ENCODE data around the gene DPP6.

DPP6 gene

DNA sequence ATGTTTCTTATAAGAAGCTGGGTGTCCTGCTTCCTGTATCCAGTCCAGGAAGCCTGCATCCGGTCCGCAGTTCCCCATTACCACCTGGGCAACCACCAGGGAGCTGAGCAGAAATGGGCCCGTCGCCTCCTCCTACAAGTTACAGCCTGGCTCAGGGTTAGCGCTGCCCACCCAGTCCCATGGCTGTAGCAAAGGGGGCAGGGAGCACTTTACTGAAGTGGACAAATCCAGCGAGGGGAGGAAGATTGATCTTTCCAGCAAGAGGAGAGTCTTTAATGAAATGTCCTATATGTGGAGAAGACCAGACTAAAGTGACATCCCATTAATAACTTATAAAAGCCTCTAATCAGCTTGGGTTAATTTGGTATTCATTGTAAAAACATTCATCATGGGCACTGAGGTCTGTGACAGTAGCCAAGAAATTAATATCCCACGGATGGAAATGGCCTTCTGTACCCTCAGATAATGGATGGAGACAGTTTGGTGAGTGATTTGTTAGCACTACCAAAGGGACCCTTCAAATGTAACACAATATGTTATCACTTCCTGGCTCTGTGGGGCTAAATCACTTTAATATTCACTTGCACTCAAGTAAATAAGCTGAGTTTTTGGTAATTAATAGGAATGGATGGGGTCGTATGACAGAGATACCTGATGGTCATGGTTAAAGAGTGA, 627.3 kb downstream of the DPP6 start:
- no peak for DNase-seq

GRCh38 chr7:154680894-154681659, 628.9 kb downstream of the DPP6 start:
- DNase-seq = no peak

GRCh38 chr7:154682003-154682402, 629.8 kb downstream of the DPP6 start:
- no peak for DNase-seq

DNA sequence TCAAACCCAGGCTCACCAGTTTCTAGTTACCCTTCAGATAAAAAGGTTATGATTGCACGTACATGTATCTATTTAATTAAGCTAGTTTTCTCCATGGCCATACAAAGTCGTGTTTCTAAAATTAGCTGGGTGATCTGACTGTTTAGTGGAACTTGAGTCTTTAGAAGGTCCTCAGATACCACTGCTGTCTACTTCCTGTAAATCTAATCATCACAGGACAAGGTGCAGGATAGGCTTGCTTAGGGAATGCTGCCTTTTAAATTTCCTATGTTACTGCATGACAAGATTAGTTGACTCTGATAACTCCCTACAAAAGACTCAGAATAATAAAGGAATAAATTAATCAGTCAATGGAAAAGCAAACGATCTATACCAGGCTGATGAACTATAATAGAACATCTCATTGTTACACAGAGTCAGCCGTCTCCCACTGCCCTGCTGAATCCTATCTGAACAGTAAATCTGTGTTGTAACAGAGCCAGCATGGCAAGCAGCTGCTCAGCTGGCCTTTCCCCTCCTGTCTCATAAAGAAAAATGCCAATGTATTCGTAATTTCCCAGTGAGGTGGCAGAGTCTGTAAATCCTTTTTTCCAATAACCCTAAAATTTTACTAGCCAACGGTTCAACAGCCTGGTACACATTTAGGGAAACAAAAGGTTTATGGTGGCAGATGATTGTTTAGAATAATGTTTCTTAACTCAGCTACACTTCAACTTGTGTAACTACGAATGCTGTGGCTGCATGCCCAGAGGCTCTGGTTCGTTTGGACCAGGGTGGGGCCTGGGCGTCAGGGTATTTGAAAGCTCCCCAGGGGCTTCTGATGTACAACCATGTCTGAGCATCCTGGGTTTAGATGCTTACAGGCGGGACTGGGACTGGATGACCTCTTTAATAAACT, 632.7 kb downstream of the DPP6 start:
- no peak for DNase-seq

- DNase-seq = no peak
Observed at GRCh38 chr7:154685564-154685901, 633.3 kb downstream of the DPP6 start.

- DNase-seq = no peak
Observed at GRCh38 chr7:154686305-154686704, 634.1 kb downstream of the DPP6 start.

GRCh38 chr7:154688952-154689351, 636.8 kb downstream of the DPP6 start:
- no peak for DNase-seq

DNA sequence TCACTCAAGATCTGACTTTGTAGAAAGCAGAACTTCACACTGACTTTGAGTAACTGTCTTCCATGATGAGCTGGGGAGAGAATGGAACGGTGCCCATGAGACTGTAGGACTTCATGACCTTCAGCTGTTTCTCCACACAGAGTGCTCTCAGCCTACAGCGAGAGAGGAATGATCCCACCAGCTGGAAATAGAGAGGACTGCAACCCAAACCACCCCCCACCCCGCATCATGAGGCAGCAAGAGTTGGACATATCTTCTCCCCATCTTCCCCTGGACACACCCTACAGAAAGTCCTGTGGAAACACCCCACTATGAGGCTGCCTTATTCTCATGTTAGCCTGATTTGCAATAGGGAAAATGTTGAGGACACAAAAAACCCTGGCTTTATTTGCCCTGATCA, 638.2 kb downstream of the DPP6 start:
- no peak for DNase-seq

DNA sequence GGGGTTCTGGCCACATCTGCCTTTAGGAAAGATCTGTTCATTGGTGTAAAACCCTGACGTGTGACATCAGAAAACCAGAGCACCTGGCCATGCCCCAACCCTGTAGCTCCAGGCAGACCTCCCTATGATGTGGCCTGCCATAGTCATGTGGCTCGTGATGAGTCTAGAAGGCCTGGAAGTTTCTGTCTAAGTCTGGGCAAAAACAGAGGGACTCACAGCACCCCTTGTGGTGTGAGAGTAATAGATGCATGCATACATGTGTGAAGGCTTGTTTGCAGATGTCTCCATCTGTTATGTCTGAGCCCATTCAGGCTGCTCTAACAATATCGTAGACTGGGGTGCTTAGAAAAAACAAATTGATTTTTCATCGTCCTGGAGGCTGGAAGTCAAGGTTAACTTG, 641.5 kb downstream of the DPP6 start:
- no peak for DNase-seq

DNA sequence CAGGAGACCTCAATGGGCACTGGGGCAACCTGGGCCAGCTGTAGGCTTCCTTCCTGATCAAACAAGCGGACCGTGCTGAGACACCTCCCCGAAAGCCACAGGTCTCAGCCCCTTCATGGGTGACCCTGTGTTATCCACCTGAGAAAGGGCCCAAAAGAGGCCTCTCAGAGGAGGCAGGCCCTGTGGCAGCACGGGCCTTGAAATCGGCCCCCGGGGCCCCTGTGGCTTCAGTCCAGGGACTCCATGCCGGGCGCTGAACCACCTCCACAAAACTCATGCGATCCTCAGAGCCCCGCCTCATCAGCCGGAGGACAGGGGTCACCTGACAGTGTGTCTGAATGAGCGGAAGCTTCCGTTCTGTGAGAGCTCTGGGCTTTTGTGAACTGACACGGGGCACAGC, 643.6 kb downstream of the DPP6 start:
- DNase-seq = no peak

GRCh38 chr7:154696556-154696955, 644.4 kb downstream of the DPP6 start:
- DNase-seq = no peak

GRCh38 chr7:154698726-154699291, 646.6 kb downstream of the DPP6 start:
- DNase-seq = no peak

- no peak for DNase-seq
Observed at GRCh38 chr7:154699417-154699816, 647.2 kb downstream of the DPP6 start.

DNA sequence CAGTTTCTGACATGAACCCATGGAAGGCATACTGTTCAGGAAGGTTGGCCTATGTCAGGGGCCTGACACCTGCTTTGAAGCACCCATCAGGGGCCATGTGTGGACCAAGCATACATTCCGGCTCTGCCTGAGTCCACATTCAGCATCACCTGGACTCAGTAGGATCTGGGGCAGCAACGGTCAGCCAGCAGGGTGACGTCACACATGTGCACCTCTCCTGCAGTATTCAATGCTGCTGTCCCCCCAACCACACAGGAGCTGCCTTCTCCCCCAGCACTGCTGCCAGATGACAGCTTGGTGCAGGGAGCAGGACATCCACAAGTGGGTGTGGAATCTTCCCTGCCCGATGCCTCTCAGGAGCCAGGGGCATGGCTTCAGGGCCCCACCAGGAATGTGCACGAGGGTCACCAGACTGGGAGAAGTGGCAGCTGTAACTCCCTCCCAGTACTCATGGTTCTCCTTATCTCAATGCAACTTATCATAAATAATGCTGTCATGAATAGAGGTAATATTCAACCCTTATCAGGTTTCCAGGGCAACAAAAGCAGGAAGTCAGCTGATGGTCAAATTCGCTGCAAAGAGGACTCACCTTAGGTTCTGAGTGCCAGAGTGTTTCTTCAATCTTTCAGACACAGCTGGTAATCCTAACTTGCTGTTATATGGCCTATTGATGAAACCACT, 657.8 kb downstream of the DPP6 start:
- DNase-seq = no peak

DNA sequence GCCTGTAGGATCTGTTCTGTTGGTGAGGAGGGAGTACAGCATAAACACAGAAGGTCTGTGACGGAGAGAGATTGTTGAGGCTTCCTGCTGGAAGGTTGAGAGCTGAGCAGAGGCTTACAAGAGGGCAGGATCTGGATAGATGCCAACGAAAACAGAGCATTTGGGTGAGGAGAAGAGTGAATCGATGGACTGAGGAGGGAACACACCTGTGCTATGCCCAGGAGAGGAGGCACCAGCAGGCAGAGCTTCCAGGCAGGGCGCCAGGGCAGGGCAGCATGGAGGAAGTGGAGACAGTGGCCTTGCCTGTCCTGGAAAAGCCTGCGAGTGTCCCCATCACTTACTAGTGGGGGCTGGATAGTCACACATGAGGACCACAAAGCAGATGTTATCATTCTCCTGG, 667.8 kb downstream of the DPP6 start:
- no peak for DNase-seq

GRCh38 chr7:154721086-154721485, 668.9 kb downstream of the DPP6 start:
- no peak for DNase-seq

GRCh38 chr7:154726368-154726767, 674.2 kb downstream of the DPP6 start:
- DNase-seq = no peak

DNA sequence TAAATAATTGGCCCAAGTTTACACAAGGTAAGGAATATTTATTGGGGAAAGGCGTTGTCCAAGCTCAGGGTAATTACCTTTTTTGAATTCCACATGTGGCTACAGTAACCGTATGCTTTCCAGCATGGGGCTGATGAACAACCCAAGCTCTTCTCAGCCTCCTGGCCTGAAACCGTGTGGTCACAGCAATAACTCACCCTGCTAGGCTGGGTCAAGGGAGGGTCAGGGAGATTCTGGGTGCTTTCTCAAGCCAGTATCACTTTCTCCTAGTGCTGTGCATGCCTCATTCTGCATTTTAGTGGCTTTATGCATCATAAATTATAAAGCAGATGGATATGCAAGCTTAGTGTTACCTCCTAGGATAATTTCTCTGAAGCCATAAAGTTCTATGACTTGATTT, 676.9 kb downstream of the DPP6 start:
- DNase-seq = no peak

DNA sequence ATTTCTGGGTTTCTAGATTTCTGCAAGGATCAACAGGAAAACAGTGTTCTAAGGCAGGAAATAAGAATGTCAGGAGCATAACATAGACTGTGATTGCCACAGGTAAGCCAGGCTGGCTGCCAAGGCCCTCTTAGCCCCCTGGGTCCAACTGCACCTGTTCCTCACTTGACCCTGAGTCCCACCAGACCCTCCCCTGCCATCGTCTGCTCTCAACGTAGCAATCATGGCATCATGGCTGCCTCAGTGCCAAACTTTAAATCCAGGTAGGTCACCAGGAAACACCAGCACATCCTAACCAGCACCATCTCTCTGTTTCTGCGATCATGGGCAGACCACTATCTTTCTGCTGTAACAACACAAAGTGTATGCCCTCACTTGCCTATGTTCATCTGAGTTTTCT, 683.6 kb downstream of the DPP6 start:
- DNase-seq = no peak

DNA sequence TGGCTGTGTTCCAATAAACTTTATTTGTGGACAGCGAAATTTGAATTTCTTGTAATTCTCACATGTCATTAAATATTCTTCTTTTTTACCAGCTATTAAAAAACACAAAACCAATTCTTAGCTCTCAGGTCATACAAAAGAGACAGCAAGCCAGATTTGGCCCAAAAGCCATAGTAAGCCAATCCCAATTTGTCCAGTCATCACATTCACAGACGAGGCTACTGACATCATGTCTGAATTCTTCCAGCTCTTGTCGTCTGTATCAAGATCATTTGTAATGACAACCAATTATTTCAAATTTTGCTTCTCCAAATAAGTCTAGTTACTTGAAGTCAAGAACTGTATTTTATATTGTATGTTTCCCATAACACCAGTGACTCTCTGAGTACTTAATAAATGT, 684.2 kb downstream of the DPP6 start:
- DNase-seq = no peak

GRCh38 chr7:154738216-154738615, 686.0 kb downstream of the DPP6 start:
- no peak for DNase-seq

DNA sequence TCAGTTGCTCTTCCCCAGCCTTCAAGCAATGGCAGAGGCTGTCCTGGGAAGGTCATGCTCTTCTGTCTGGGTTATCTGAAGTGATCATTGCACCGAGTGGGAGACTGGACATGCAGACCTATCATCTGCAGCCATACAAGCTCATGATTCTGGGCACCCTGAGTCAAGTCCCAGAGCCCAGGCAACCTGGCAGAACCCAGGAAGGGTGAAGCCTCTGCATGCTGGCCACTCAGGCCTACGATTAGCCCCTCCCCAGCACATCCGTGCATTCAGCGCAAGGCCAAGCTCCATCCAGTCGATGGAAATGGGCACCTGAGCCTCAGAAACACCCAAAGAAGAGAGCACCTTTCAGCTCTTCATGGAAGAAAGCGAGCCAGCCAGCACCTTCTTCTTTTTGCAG, 688.9 kb downstream of the DPP6 start:
- no peak for DNase-seq

GRCh38 chr7:154743206-154743605, 691.0 kb downstream of the DPP6 start:
- DNase-seq = no peak

Data from stimulated activated CD4-positive, alpha-beta T cell treated with anti-CD3 and anti-CD28 coated beads, Interleukin-2, amount 100 ng/mL, for 24 hours (primary cell).